NCI-H446 (cell line): ENCODE results near the gene CD48.

Source experiments
- DNase-seq, 2 experiments: peaks; one replicate each; lab custom pipeline; 2025; lab: John Stamatoyannopoulos, UW

Gene CD48

DNA sequence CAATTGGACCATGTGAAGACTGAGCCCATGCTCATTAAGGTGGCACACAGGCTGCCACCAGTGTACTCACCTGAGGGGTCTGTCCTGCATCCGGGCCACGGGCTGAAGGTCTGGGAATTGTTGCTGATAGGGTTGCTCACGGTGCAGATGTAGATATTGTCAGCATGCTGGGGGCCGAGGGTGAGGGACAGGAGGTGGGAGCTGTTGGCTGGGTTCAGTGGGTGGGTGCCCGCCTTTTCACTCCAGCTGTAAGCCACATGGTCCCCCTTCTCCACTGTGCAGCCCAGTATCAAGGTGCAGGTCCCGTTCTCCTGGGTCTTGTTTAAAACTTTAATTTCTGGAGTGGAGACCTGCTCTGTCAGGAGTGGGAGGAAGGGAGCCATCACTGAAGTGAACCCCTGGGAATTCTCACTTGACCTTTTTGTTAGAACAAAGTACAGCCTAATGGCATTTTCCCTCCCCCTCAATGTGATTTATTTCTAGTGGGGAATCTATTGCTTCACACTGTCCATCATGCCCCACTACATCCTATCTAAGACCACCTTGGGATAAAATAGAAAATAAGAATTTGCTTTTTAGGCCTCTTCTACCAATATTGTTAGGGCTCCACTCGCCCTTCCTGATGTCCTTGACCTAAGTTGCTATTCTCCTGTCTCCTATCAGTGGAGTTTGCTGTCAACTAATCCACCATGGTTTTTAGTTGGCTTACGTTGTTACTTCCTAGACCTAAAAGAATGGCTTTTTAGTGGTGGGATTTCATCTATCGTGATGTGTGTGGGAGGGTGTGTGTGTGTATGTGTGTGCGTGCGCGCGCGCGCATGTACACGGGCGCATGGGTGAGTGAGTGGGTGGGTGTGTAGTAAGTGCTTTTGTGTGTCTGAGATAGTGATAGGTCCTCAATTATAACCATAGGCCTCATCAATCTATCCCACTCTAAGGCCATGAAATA is 76.8 kb downstream of the CD48 start:
- no peak for DNase-seq

DNA sequence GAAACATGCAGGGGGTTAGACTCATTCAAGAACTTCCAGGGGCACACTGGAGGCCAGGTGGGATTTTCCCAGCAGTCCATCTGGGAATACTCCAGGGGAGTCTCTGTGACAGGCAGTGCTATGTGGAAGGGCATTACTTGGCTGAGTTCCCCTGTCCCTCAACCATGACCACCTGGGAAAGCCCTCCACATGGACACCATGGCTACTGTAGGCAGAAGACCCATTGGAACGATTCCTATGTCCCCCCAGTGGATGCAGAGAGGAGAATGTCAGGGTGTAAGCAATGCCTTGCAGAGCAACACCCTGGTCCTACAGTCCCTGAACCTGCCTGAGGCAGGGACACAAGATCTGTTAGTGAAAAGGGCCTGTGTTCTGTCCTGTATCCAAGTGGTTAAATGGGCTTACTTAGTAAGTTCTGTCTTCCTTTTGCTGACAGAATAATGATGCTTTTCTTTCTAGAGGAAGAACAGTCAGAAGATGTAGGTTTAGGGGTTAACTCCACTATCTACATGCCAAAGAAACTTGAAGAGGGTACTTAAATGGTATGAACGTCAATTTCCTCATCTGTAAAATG is 78.2 kb downstream of the CD48 start:
- no peak for DNase-seq

DNA sequence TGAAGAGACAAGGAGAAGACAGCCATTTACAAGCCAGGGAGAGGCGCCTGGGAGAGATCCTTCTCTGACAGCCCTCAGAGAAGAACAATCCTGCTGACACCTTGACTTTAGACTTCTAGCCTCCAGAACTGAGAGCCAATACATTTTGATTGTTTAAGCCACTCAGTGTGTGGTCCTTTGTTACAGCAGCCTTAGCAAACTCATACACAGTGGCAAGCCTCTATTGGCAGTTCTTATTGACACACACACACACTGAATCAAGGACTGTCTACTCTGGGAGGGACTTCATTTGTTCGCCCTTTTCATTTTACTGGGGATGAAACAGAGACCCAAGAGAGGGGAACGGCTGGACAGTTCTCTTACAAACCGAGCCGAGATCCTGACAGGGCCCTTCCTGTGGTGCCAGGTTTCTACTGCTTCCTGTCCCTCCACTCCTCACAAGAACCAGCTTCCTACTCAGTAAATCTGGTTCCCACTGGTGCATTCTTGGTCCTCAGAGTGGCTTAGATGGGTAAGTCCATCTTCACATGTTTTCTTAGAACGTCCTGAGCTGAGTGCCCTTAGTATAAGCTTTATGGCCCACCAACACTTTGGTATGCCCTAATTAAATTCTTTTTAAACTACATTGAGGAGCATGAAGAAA is 79.5 kb downstream of the CD48 start:
- no peak for DNase-seq

DNA sequence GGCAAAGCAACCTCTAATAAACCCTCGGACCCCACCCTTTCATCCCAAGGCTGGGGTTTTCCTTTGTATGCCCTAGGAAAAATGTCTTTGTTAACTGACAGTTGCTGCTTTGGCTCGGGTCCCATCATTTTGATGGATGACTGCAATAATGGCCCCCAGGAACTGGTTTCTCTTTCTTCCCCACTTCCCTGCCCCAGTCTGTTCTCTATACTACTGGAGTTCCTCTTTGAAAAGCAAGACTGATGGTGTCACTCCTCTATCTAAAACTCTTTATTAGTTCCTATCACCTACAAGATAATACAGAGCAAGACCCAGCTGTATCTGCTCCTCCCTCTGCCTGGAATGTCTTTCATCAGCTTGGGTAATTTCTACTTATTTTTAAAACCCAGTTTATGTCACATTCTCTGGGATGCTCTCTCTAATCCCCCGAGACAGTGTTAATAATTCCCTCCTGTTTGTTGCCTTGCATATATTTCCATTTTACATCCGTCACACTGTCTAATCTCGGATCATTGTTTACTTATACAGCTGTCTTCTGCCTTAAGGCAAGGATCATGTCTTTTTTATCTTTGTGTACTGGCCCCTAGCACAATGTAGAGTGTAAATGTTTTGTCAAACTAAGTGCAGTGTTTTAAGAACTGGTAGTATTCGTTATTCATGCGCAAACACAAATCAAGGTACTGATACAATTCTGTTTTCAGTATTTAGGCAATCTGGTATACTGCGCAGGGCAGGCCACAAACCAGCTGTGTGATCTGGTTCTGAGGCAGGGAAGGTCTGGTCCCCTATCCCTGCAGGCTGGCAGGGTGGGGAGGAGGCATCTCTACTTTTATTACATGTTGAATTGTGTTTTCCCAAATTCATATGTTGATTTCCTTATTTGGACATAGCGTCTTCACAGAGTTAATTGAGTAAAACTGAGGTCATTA is 80.8 kb downstream of the CD48 start:
- DNase-seq = no peak

DNA sequence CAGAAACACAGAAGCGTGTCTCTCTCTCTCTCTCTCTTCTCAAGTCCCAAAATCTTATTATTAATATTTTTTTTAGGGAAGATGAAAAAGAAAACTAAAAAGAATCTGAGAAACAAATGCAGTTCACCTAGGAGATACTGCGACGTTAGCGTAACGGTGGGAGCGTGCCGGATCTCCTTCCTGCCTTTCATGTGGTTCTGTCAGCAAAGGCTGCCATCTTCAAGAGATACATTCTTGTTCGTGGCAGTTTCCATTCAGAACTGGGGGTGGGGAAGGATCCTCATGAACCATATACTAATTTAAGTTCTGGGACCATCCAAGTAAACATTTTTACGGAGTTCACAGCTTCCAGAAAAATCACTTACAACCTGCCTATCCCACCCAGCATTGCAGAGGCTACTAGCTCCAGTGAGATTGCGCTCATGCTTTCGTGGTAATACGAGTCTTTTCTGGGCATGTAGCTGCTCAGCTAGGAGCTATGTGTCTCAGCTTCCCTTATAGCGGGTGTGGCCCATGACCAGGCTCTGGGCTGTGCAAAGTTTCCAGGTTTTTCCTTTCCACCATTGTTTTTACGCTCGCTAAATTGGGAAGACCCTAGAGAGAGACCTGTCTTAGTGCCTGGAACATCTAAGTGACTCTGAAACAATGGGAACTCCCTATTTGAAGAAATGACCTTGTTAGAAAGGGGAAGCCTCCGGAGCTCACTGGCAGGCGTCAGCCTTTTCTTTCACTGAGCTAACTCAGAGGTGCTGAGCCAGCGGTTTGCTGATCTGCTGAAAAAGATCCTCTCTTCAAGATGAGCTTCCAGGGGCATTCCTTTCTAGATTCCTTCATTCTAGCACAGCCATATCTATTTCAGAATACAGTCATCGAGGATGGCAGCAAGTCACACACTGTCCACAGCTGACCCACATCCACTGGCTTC is 82.1 kb downstream of the CD48 start:
- no peak for DNase-seq

DNA sequence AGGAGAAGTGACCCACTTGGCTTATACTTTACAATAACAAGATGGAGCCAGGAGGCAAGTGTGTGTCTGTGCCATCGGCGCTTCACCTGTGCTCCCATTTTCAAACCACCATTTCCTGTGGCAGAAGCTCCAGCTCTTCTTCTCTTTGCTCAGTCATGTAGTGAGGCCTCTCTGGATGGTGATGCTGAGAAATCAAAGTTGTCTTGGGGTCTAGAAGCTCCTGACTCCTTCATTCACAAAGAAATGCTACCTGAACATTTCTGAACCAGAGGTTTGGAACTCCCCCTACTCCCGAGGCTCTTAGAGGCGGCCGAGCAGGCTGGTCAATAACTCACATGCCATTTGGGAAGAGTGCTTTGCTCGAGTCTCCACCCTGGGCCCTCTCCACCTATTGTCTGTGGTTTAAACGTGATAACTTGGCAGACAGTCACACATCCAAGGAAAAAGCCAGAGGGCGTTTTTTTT is 82.8 kb downstream of the CD48 start:
- DNase-seq = no peak
